C4-2B (cell line): ENCODE data around the gene PFDN1.

Source experiments
- CTCF ChIP-seq: fragments of 450-650 bp; conservative IDR thresholded peaks from 2 replicates; pipeline ENCODE4 v1.5.1; 2017; ENCODE audit warnings: mild to moderate bottlenecking
- ZFX ChIP-seq: fragments of 450-650 bp; IDR thresholded peaks from 2 replicates; pipeline ENCODE4 v1.6.1; 2017

- no peak for TF ChIP-seq CTCF
- TF ChIP-seq ZFX, result no peak
Measured at GRCh38 chr5:140311011-140311467, 8.1 kb upstream of the PFDN1 start.
